Transverse colon (tissue), 4 donors: ENCODE results near the gene PCSK5. TPM values are rescaled to one million over a fixed set of nuclear protein-coding genes. Genes with fewer than 3 reads are reported as not detected.

ENCODE experiments used
- DNase-seq: peaks from one replicate; pipeline ENCODE4 v3.0.0-alpha.2; 2019
- H3K27ac ChIP-seq, 4 donors: fragments of 200-600 bp; sonication (generic); 2 replicates each; pipeline ENCODE4 v1.5.1; 2016 to 2018; ENCODE audit warnings: inconsistent platforms in 4 of 4
- H3K27me3 ChIP-seq: fragments of 200-600 bp; sonication (generic); 2 replicates; pipeline ENCODE4 v1.5.1; 2017; ENCODE audit warnings: inconsistent platforms
- H3K36me3 ChIP-seq, 4 donors: fragments of 200-600 bp; sonication (generic); 2 replicates each; pipeline ENCODE4 v1.5.1; 2017 to 2019; ENCODE audit warnings: inconsistent platforms in 4 of 4
- H3K4me1 ChIP-seq, 4 donors: fragments of 200-600 bp; sonication (generic); 2 replicates each; pipeline ENCODE4 v1.5.1; 2017 to 2020; ENCODE audit warnings: inconsistent platforms in 4 of 4
- H3K4me3 ChIP-seq, 4 donors: fragments of 200-600 bp; sonication (generic); 1 replicate in 1 of 4; 2 replicates in 3 of 4; pipeline versions ENCODE4 v1.5.1 to v1.6.1; 2017 to 2019; ENCODE audit warnings: inconsistent platforms in 4 of 4
- H3K9me3 ChIP-seq, 2 donors: fragments of 200-600 bp; sonication (generic); 2 replicates each; pipeline ENCODE4 v1.5.1; 2017 to 2019; ENCODE audit warnings: inconsistent platforms in 2 of 2
- EP300 ChIP-seq: sonication (generic); formaldehyde crosslinking; IDR thresholded peaks from one replicate; pipeline ENCODE4 v1.6.1; 2017; ENCODE audit warnings: antibody characterized with exemption, low read depth
- POLR2A ChIP-seq: fragments of 450-650 bp; IDR thresholded peaks from one replicate; pipeline ENCODE4 v1.6.1; 2016; ENCODE audit warnings: antibody characterized with exemption, mild to moderate bottlenecking, moderate library complexity
- POLR2AphosphoS5 ChIP-seq, 3 donors: sonication (generic); formaldehyde crosslinking; IDR thresholded peaks; one replicate each; pipeline ENCODE4 v1.6.1; 2016; ENCODE audit warnings: antibody characterized with exemption in 3 of 3
- WGBS, 2 donors: methylation state at CpG; one replicate each; pipeline ENCODE4 v1.1.5; 2018; ENCODE audit warnings: low coverage in 1 of 2; 5-methylcytosine and 5-hydroxymethylcytosine counted together
- in situ Hi-C, 4 donors: fragments of 200-750 bp; cut with MboI; loops; one replicate each; pipeline versions ENCODE4 v1.15.0 to v1.15.1; 2017; ENCODE audit warnings: low sequenced_read_pairs in 3 of 4, low pct_ligation_motif_present in 1 of 4, low pct_unique_long_range_greater_than_20kb in 1 of 4
- intact Hi-C: fragments of 100-400 bp; cut with DNase I; formaldehyde crosslinking; loops from one replicate; pipeline ENCODE4 v1.15.1; 2023; ENCODE audit warnings: low total_unique reads
- total RNA-seq, 4 donors: library from RNA; depleted of rRNA; stranded (reverse); fragments of >200 nt; gene quantifications; one replicate each; pipeline ENCODE4 v1.1.0, GENCODE V29; 2016
- TF ChIP-seq, protein P1 (sequence below), 5 experiments: fragments of 200-600 bp in 3 of 5; fragments of 450-650 bp in 2 of 5; sonication (generic) in 3 of 5; IDR thresholded peaks; 1 replicate in 2 of 5; 2 replicates in 3 of 5; pipeline ENCODE4 v1.5.1; 2016 to 2017; ENCODE audit warnings: antibody characterized with exemption in 5 of 5, inconsistent platforms in 3 of 5, mild to moderate bottlenecking in 2 of 5, moderate library complexity in 1 of 5

Gene PCSK5
- total RNA-seq, 4 donors from 2014 or later = 110 to 248 (median 127) TPM

DNA sequence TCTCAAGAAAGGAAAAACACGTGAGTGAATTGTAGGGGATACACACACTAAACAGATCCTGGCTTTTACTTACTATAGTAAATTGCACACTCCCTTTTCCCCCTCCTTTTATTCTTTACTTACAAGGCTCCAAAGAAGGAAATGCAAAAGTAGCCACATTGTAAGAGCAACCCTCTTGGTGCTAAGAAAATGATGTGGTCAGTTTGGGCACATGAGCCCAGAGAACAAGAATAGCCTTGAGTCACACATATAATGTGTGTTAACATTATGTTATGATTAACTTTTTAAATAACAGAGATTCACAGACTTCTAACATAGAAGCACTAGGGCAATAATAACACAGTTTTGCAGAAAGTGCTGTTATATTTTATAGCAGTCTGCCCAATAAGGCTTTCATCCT, 48.5 kb downstream of the PCSK5 start:
- no peaks in the 10 kb centered on the region for H3K9me3 ChIP-seq
- H3K4me1 ChIP-seq = peaks cover 0 to 24% (median 12%) of the 10 kb centered on the region in 4 donors
- H3K27me3 ChIP-seq = no peaks in the 10 kb centered on the region
- intact Hi-C loops (no loop called here), in situ Hi-C loops (no loop called here)
- H3K4me3 ChIP-seq = no peak overlapping the region
- WGBS, 2 donors = 75% methylated on average over 1 of the region's 1 CpG
- TF ChIP-seq POLR2AphosphoS5 (IDR thresholded peaks at IDR 0.05) (no peak), EP300 (no peak), POLR2A (no peak)
- TF ChIP-seq, protein P1, sequence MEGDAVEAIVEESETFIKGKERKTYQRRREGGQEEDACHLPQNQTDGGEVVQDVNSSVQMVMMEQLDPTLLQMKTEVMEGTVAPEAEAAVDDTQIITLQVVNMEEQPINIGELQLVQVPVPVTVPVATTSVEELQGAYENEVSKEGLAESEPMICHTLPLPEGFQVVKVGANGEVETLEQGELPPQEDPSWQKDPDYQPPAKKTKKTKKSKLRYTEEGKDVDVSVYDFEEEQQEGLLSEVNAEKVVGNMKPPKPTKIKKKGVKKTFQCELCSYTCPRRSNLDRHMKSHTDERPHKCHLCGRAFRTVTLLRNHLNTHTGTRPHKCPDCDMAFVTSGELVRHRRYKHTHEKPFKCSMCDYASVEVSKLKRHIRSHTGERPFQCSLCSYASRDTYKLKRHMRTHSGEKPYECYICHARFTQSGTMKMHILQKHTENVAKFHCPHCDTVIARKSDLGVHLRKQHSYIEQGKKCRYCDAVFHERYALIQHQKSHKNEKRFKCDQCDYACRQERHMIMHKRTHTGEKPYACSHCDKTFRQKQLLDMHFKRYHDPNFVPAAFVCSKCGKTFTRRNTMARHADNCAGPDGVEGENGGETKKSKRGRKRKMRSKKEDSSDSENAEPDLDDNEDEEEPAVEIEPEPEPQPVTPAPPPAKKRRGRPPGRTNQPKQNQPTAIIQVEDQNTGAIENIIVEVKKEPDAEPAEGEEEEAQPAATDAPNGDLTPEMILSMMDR (IDR thresholded peaks at IDR 0.05) = no peak
- H3K27ac ChIP-seq = no peak overlapping the region
- DNase-seq = no peak
- H3K36me3 ChIP-seq = peaks cover 0 to 6% (median 0%) of the 10 kb centered on the region in 4 donors

- Histone ChIP-seq H3K36me3 (peaks cover 0 to 6% (median 0%) of the 10 kb centered on the region in 4 donors), H3K4me1 (peaks cover 0 to 24% (median 12%) of the 10 kb centered on the region in 4 donors), H3K27ac (peak overlapping the region in 1 of 4 donors; percentile 73), H3K4me3 (no peak overlapping the region), H3K9me3 (no peaks in the 10 kb centered on the region), H3K27me3 (no peaks in the 10 kb centered on the region)
- intact Hi-C loops = no loop called here
- no peak for DNase-seq
- TF ChIP-seq, protein P1 (IDR thresholded peaks at IDR 0.05) = no peak
- TF ChIP-seq EP300 (no peak), POLR2AphosphoS5 (IDR thresholded peaks at IDR 0.05) (no peak), POLR2A (no peak)
- WGBS, 2 donors = 91 to 93% methylated on average over 7 of the region's 7 CpGs
- in situ Hi-C loops = no loop called here
These were observed 49.2 kb downstream of the PCSK5 start for GRCh38 chr9:75939536-75940111.

DNA sequence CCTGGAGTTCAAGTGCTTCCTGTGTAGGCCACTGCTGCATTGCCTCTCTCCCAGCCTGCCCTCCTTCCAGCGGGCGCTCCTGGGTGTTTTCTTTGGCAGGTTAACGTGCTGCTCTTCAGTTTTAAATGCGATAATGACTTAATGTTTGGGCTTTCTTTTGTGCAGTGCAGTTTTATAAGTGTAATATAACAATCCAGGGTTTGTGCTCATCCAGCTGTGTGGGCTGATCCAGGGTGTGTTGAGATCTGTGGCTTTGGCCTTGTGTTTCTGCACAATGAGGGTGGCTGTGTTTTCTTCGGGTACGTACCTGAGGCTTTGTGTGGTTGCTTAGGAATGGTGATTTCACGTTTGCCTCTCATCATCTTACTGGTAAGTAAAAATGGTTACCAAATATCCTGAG, 50.6 kb downstream of the PCSK5 start:
- Histone ChIP-seq H3K27me3 (no peaks in the 10 kb centered on the region), H3K36me3 (no peaks in the 10 kb centered on the region), H3K4me1 (peaks cover 0 to 24% (median 12%) of the 10 kb centered on the region in 4 donors), H3K4me3 (no peak overlapping the region), H3K9me3 (no peaks in the 10 kb centered on the region), H3K27ac (peak overlapping the region; percentile 64 to 74 (median 72))
- in situ Hi-C loops = no loop called here
- intact Hi-C loops = no loop called here
- DNase-seq = peak; percentile 71
- no peak for TF ChIP-seq POLR2A
- TF ChIP-seq POLR2AphosphoS5 (IDR thresholded peaks at IDR 0.05) = peak in 1 of 3 donors; percentile 11
- WGBS, 2 donors = 33 to 47% methylated on average over 3 to 7 of the region's 7 CpGs

- Histone ChIP-seq H3K4me1 (peaks cover 0 to 24% (median 12%) of the 10 kb centered on the region in 4 donors), H3K36me3 (no peaks in the 10 kb centered on the region), H3K9me3 (no peaks in the 10 kb centered on the region), H3K4me3 (no peak overlapping the region), H3K27me3 (no peaks in the 10 kb centered on the region), H3K27ac (peak overlapping the region; percentile 64 to 74 (median 72))
- intact Hi-C loops (no loop called here), in situ Hi-C loops (no loop called here)
- WGBS, 2 donors = 83 to 84% methylated on average over 4 to 16 of the region's 16 CpGs
- TF ChIP-seq POLR2AphosphoS5 (IDR thresholded peaks at IDR 0.05) = no peak
- no peak for TF ChIP-seq POLR2A
- TF ChIP-seq, protein P1 (IDR thresholded peaks at IDR 0.05) = no peak
- TF ChIP-seq EP300 = no peak
- DNase-seq = no peak
These were observed 51.3 kb downstream of the PCSK5 start for GRCh38 chr9:75941577-75942311.
